ENCODE measurements around the gene KIAA0753.
"Not testable (repeated sequence)": the region's sequence is repeated elsewhere in the genome, so short reads cannot be mapped to it uniquely, and the experiment has no call there.

Gene KIAA0753

GRCh38 chr17:6599364-6599763 lies 41.1 kb downstream of the KIAA0753 start:
- in situ Hi-C loops (cut with MboI; ENCODE audit: low sequenced_read_pairs), result no loop called here

GRCh38 chr17:6597727-6598126 lies 42.8 kb downstream of the KIAA0753 start:
- in situ Hi-C loops (cut with MboI; ENCODE audit: low sequenced_read_pairs), result no loop called here

DNA sequence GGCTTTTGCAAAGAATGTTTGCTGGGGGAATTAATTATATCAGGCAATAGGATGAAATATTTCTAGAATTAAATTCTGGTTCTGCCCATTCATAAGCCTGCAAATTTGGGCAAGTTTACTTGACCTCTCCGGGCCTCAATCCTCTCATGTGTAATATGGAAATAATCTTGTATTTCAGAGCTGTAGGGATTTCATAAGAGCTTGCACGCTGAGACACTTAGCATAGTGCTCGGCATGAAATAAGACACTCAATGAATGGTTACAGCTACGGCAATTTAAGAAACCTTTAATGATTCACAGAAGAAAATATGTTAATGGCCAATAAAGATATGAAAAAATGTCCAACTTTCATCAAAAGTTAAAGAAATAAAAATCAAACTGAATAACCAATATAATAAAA lies 43.6 kb downstream of the KIAA0753 start:
- in situ Hi-C loops (cut with MboI; ENCODE audit: low sequenced_read_pairs), result no loop called here

DNA sequence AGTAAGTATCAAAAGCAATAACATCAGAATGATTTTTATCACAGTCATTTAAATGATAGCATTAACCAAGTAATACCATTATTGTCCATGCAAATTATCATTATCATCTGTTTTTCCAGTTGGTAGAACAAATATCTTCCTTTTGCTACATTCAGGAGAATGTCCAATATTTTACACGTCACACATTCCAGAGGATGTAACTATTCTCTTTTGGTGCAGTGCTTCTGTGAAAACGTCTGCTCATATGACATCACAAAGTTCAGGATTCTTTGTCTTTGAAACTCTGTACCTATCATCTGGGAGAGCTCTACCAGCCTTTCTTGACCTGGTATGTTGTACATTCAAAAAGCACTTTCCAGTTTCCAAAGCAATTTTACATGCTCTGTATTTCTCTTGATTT lies 44.0 kb downstream of the KIAA0753 start:
- in situ Hi-C loops (cut with MboI; ENCODE audit: low sequenced_read_pairs), result no loop called here

- in situ Hi-C loops (cut with MboI; ENCODE audit: low sequenced_read_pairs), result no loop called here
These were observed 44.4 kb downstream of the KIAA0753 start for GRCh38 chr17:6596081-6596480.

- in situ Hi-C loops (cut with MboI; ENCODE audit: low sequenced_read_pairs), result not testable (repeated sequence)
These were observed 47.1 kb downstream of the KIAA0753 start for GRCh38 chr17:6593371-6593770.

GRCh38 chr17:6592173-6592572 lies 48.3 kb downstream of the KIAA0753 start:
- in situ Hi-C loops (cut with MboI; ENCODE audit: low sequenced_read_pairs), result no loop called here

GRCh38 chr17:6591599-6592158 lies 48.8 kb downstream of the KIAA0753 start:
- in situ Hi-C loops (cut with MboI; ENCODE audit: low sequenced_read_pairs), result no loop called here

GRCh38 chr17:6589266-6589946 lies 51.1 kb downstream of the KIAA0753 start:
- in situ Hi-C loops (cut with MboI; ENCODE audit: low sequenced_read_pairs), result no loop called here

GRCh38 chr17:6588165-6588564 lies 52.3 kb downstream of the KIAA0753 start:
- in situ Hi-C loops (cut with MboI; ENCODE audit: low sequenced_read_pairs), result no loop called here

DNA sequence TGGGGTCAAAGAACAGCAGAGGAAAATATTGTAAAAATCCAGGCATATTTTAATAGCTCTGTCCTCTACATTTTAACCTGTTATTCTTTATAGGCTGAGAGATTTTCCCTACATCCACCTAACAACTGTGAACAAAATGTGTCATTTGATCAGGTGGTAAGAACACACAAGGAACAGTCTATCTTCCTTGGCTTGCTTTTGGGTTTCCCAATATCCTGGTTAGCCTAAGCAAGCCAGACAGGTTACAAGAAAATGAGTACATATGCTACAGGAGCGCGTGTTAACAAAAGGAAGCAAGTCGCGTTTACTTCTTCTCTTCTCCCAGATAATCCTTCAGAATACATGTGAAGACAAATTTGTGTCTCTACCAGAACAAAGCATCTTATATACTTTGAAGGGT lies 53.2 kb downstream of the KIAA0753 start:
- in situ Hi-C loops (cut with MboI; ENCODE audit: low sequenced_read_pairs), result no loop called here

DNA sequence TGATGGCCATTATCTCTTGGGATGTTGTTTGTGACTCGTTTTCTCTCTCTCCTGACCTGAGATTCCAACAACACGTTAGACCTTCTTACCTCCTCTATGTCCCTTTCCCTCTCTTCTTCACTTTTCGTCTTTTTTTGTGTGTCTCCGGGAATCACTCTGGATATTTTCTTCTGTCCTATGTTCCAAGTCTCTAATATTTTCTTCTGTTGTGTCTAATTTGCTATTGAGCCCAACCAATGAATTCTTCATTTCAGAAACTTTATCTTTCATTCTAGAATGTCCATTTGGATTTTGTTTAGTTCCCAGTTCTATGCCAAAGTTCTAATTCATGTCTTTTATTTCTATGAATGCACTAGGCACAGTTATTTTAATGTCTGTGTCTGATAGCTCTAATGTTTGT lies 57.1 kb downstream of the KIAA0753 start:
- in situ Hi-C loops (cut with MboI; ENCODE audit: low sequenced_read_pairs), result no loop called here

DNA sequence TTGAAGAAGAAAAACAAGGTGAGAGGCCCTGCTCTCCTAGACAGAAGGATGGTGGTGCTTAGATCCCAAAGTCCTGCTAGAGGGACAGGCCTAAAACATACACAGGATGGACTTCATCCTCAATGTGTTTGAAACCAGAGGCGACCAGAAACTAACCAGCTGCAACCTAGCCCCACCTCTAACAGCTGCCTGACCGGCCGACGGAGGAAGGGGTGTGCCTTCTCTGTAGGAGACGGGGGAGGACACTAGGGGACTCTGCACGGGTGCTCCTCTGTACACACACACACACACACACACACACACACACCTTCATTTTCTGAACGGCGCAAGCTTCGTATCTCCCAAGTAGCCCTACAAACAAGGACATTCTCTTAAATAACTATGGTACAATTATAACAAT lies 59.9 kb downstream of the KIAA0753 start:
- in situ Hi-C loops (cut with MboI; ENCODE audit: low sequenced_read_pairs), result no loop called here

DNA sequence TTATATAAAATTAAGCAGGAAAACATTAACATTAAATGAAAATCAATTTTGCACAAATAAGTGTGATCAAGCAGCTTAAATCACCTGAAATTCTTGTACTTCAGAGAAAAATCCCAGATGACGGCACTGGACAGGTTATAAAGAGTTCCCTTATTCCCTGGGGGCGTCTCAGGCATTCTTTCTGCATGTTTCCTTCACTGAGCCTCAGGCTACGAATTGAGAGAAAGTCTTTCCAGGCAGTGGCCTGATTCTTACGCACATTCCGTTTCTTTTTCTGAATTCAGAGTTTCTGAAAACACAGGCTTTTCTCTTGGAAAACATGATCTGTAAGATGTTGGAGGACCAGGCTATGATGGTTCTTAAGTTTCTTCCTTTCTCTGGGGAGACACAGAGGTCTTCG lies 62.0 kb downstream of the KIAA0753 start:
- in situ Hi-C loops (cut with MboI; ENCODE audit: low sequenced_read_pairs), result no loop called here

DNA sequence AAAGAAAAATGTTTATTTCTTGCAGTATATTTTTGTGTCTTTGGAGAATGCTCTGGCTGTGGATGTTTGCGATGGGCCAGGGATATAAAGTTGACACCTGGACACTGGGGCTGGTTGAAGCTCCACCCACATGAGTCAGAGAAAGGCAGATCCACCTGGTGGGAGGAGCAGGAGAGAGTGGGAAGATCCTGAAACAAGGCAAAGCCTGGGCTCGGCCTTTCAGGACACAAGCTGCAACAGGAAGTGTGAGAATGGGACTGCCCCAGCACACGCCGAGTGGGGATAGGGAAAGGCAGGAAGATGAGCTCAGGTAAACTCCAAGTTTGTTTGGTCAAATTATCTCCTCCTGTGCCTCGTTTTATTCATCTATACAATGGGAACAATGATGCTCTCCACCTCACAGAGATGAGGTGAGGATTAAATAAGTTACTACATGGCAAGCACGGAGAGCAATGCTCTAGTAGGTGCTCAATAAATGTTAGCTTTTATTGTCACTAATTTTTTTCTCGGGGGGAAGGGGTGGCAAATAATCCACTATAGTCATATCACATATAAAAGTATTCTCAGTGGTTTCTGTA lies 62.7 kb downstream of the KIAA0753 start:
- in situ Hi-C loops (cut with MboI; ENCODE audit: low sequenced_read_pairs), result no loop called here

DNA sequence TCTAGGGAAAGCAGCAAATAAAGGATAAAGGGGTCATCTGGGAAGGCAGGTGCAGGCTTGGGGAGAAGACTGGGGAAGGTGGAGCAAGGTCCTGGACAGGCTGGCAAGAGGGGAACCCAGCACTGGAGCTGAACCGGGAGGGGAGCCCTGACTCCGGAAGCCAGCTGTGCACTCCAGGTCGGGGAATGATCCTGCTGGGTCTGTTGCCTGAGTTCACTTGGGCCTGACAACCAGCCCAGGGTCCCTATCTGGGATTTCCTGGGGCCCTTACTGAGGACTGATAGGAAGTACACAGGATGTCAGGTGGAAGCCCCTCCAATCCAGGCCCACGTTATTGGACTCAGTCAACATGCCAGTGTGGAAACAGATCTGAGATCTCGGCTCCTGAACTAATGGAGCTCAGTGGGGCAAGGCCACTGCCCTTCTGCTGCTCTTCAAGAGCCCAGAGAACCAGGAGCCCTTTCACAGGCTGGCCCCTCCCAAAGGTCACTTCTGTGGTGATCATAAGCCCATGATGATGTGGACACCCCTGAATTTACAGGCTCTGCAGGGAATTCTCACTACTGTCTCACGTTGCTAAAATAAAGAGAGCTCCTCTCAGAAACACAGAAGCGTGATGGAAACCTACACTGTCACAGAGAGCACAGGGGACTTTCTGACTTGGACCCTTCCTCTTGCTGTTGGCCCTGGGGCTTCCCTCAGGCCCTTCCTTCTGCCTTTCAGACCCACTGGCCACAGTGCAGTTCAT lies 64.3 kb downstream of the KIAA0753 start:
- in situ Hi-C loops (cut with MboI; ENCODE audit: low sequenced_read_pairs), result no loop called here

- in situ Hi-C loops (cut with MboI; ENCODE audit: low sequenced_read_pairs), result no loop called here
These were observed 64.9 kb downstream of the KIAA0753 start for GRCh38 chr17:6575596-6575988.

GRCh38 chr17:6574687-6575595 lies 65.6 kb downstream of the KIAA0753 start:
- in situ Hi-C loops (cut with MboI; ENCODE audit: low sequenced_read_pairs), result no loop called here

DNA sequence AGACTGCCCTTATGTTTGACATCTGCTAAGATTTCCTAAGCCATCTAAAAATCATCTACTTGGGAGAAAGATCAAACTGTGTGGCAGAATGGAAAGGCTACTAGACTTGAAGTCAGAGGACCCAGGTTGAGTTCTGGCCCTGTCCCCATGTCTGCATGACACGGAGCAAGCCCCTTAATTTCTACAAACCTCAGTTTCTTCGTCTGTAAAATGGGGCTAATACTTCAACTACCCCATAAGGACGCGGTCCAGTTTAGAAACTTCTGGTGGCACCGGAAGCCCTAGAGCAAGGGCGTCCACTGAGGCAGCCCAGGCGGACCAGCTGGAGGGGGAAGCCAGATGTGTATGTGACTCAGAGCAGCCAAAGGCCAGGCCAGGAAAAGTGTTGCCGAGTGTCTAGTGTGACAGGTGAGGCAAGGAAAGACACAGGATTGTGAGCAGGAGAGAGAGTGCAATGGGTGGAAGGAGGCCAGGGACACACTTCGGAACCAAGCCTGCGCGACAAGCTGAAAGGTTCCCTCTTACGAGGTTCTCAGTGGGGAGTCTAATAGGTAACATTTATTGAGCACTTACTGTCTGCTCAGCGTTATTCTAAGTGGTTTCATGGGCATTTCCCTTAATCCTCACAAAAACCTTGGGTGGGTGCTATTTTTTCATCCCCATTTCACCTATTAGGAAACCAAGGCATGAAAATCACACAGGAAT lies 66.4 kb downstream of the KIAA0753 start:
- in situ Hi-C loops (cut with MboI; ENCODE audit: low sequenced_read_pairs), result no loop called here

DNA sequence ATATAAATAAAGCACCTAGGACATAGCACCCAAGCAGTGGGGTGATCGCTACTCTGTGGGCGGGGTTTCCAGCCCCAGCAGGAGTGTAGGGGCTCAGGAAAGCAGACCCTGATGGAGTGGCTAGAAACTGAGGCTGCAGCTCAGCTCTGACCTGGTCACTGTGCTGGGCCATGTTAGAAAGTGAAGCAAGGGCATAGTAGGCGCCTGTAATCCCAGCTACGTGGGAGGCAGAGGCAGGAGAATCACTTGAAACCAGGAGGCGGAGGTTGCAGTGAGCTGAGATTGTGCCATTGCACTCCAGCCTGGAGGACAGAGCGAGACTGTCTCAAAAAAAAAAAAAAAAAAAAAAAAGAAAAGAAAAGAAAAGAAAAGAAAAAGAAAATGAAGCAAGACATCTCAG lies 67.0 kb downstream of the KIAA0753 start:
- in situ Hi-C loops (cut with MboI; ENCODE audit: low sequenced_read_pairs), result not testable (repeated sequence)
